GM19240 (cell line): Measurements from ENCODE around the gene FAM236C.
"Not testable (repeated sequence)": the region's sequence is repeated elsewhere in the genome, so short reads cannot be mapped to it uniquely, and the experiment has no call there.

ENCODE experiments used
- DNase-seq: peaks from one replicate; pipeline ENCODE4 v3.0.0; 2011; ENCODE audit warnings: low spot score; ENCODE audit not compliant: insufficient read length

Gene FAM236C

GRCh38 chrX:72912315-72912714 lies at the start of gene FAM236C:
FAM236C (plus strand) TSS chrX:72912615; CDS start chrX:72912715, 100 bp downstream.
- not testable (repeated sequence) for DNase-seq

- not testable (repeated sequence) for DNase-seq
These were observed 29.5 kb upstream of the FAM236C start for GRCh38 chrX:72882898-72883297.

GRCh38 chrX:72889740-72890139 lies 22.7 kb upstream of the FAM236C start:
- DNase-seq: not testable (repeated sequence)

GRCh38 chrX:72916096-72916495 lies 3.7 kb downstream of the FAM236C start:
- DNase-seq: not testable (repeated sequence)

GRCh38 chrX:72932283-72932682 lies 19.9 kb downstream of the FAM236C start:
- not testable (repeated sequence) for DNase-seq

GRCh38 chrX:72936455-72936854 lies 24.0 kb downstream of the FAM236C start:
- not testable (repeated sequence) for DNase-seq

- not testable (repeated sequence) for DNase-seq
These were observed 24.6 kb downstream of the FAM236C start for GRCh38 chrX:72936882-72937455.

- DNase-seq: not testable (repeated sequence)
These were observed 25.5 kb downstream of the FAM236C start, which contains the start of gene FAM236A for GRCh38 chrX:72937906-72938305. FAM236A (plus strand) TSS chrX:72938206; CDS start chrX:72938263, 57 bp downstream.

- DNase-seq: not testable (repeated sequence)
These were observed 29.9 kb downstream of the FAM236C start for GRCh38 chrX:72942272-72942671.

- DNase-seq: not testable (repeated sequence)
These were observed 30.8 kb downstream of the FAM236C start for GRCh38 chrX:72943035-72943818.

GRCh38 chrX:72943819-72944169 lies 31.4 kb downstream of the FAM236C start, which contains the start of gene DMRTC1:
DMRTC1 (minus strand) TSS chrX:72943837; CDS start chrX:72875694, 68,143 bp downstream.
- DNase-seq: not testable (repeated sequence)

- DNase-seq: not testable (repeated sequence)
These were observed 47.6 kb downstream of the FAM236C start for GRCh38 chrX:72959971-72960370.
